ENCODE measurements around the gene TRIM29. TPM values are rescaled to one million over a fixed set of nuclear protein-coding genes. Genes with fewer than 3 reads are reported as not detected.

Gene TRIM29
- total and polyA plus RNA-seq, 2 donors (not counting 1 experiment from before 2014, with no cell fraction given): not detected

DNA sequence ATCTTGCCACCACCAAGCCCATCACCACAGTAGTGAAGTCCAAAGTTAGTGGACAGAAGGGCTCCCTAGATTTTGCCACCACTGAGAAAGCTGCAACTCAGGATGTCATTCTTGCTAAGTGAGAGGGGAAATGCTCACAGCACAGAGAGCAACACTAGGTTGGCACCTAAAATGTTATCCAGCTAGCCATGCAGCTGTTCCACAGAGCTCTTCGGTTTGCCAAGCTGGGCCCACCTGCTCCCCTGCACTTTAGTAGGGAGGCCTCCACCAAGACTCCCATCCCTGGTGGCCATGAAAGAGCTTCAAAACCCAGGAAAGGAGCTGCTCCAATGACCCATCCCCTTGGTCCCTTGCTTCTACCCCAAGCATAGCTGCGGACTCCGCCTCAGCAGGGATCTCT is 63.8 kb downstream of the TRIM29 start:
- Histone ChIP-seq H3K79me2 (ENCODE audit: control insufficient read depth, insufficient read depth, low read length) (no peaks in the 10 kb centered on the region), H2AFZ (ENCODE audit: low read length) (no peak overlapping the region)

DNA sequence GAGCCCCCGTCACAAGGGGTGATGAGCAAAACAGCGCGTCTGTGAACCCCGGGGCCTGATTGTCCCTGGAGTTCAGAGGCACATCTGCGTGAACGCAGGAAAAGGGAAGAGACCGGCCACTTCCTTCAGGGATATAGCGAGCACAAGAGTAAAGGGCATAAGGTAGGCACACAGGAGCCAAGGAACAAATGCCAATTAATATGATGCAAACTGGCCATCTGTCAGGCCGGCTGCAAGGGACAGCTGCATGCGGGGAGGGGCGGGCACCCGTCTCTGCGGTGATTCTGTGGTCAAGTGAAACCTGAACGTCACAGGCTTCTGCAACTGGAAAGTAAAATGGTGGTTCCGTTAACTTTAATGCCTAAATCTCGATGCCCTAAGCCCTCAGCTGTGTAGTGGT is 64.7 kb downstream of the TRIM29 start:
- no peak for TF ChIP-seq EZH2 (IDR thresholded peaks at IDR 0.05; ENCODE audit: low read length, missing control alignments)
- TF ChIP-seq, protein P1, sequence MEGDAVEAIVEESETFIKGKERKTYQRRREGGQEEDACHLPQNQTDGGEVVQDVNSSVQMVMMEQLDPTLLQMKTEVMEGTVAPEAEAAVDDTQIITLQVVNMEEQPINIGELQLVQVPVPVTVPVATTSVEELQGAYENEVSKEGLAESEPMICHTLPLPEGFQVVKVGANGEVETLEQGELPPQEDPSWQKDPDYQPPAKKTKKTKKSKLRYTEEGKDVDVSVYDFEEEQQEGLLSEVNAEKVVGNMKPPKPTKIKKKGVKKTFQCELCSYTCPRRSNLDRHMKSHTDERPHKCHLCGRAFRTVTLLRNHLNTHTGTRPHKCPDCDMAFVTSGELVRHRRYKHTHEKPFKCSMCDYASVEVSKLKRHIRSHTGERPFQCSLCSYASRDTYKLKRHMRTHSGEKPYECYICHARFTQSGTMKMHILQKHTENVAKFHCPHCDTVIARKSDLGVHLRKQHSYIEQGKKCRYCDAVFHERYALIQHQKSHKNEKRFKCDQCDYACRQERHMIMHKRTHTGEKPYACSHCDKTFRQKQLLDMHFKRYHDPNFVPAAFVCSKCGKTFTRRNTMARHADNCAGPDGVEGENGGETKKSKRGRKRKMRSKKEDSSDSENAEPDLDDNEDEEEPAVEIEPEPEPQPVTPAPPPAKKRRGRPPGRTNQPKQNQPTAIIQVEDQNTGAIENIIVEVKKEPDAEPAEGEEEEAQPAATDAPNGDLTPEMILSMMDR (conservative IDR thresholded peaks at IDR 0.05 in 1 of 2, IDR thresholded peaks at IDR 0.05 in 1 of 2; ENCODE audit: low read depth in 1 of 2, low read length in 2 of 2): no peak
- H3K4me2 ChIP-seq (ENCODE audit: extremely low read depth, insufficient read depth, low read length): no peak overlapping the region
- H3K4me3 ChIP-seq (replicated peaks in 1 of 4; ENCODE audit: control extremely low read depth in 1 of 4, insufficient read depth in 1 of 4, low read depth in 3 of 4, low read length in 4 of 4): no peak overlapping the region
- no peaks in the 10 kb centered on the region for H3K79me2 ChIP-seq (ENCODE audit: control insufficient read depth, insufficient read depth, low read length)
- H3K4me1 ChIP-seq (ENCODE audit: control insufficient read depth, extremely low read depth, insufficient read depth, low read length): no peaks in the 10 kb centered on the region
- no peak for DNase-seq (ENCODE audit: low read depth in 2 of 2)
- no peaks in the 10 kb centered on the region for H4K20me1 ChIP-seq (ENCODE audit: control insufficient read depth, extremely low read depth, insufficient read depth, low read length)
- no peak overlapping the region for H3K27ac ChIP-seq (ENCODE audit: insufficient read depth, low read length)
- no peaks in the 10 kb centered on the region for H3K9me3 ChIP-seq (ENCODE audit: control insufficient read depth, insufficient read depth, low read depth, low read length)
- no peaks in the 10 kb centered on the region for H3K36me3 ChIP-seq (ENCODE audit: control insufficient read depth, insufficient read depth, low read length)
- no peaks in the 10 kb centered on the region for H3K27me3 ChIP-seq (ENCODE audit: control insufficient read depth, insufficient read depth, low read length)
- H2AFZ ChIP-seq (ENCODE audit: low read length): no peak overlapping the region
- H3K9ac ChIP-seq (ENCODE audit: insufficient read depth, low read length): no peak overlapping the region

More for the DNA sequence above, 63.8 kb downstream of the TRIM29 start:
- no peak overlapping the region for H3K4me2 ChIP-seq (ENCODE audit: extremely low read depth, insufficient read depth, low read length)
- no peaks in the 10 kb centered on the region for H3K27me3 ChIP-seq (ENCODE audit: control insufficient read depth, insufficient read depth, low read length)
- TF ChIP-seq, protein P1 (conservative IDR thresholded peaks at IDR 0.05 in 1 of 2, IDR thresholded peaks at IDR 0.05 in 1 of 2; ENCODE audit: low read depth in 1 of 2, low read length in 2 of 2): no peak
- no peak for TF ChIP-seq EZH2 (IDR thresholded peaks at IDR 0.05; ENCODE audit: low read length, missing control alignments)
- no peaks in the 10 kb centered on the region for H3K36me3 ChIP-seq (ENCODE audit: control insufficient read depth, insufficient read depth, low read length)
- H3K9ac ChIP-seq (ENCODE audit: insufficient read depth, low read length): no peak overlapping the region
- no peaks in the 10 kb centered on the region for H4K20me1 ChIP-seq (ENCODE audit: control insufficient read depth, extremely low read depth, insufficient read depth, low read length)
- no peaks in the 10 kb centered on the region for H3K4me1 ChIP-seq (ENCODE audit: control insufficient read depth, extremely low read depth, insufficient read depth, low read length)
- DNase-seq (ENCODE audit: low read depth in 2 of 2): no peak
- H3K27ac ChIP-seq (ENCODE audit: insufficient read depth, low read length): no peak overlapping the region
- H3K9me3 ChIP-seq (ENCODE audit: control insufficient read depth, insufficient read depth, low read depth, low read length): no peaks in the 10 kb centered on the region
- H3K4me3 ChIP-seq (replicated peaks in 1 of 4; ENCODE audit: control extremely low read depth in 1 of 4, insufficient read depth in 1 of 4, low read depth in 3 of 4, low read length in 4 of 4): no peak overlapping the region

DNA sequence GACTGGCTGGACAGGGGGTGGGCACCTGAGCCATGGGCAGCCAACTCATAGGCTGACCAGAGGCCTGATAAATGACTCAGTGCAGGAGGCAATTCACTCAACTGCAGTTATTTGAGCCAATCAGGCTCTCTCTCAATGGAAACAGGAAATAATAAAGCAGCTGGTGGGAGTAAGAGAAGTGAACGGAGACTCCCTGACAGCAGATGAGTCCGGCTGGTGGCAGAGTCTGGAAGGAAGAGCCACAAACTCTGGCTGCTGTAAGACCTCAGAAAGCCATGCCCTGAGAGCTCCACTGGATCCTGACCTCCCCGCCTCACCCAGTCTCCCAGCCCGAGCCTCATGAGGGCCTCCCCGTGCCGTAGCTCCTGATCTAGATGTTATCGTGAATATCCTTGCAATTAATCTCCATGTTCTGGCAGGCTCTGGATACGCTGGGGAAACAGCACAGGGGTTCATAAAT is 69.8 kb downstream of the TRIM29 start:
- no peak overlapping the region for H3K27ac ChIP-seq (ENCODE audit: insufficient read depth, low read length)
- H4K20me1 ChIP-seq (ENCODE audit: control insufficient read depth, extremely low read depth, insufficient read depth, low read length): no peaks in the 10 kb centered on the region
- no peaks in the 10 kb centered on the region for H3K79me2 ChIP-seq (ENCODE audit: control insufficient read depth, insufficient read depth, low read length)
- H3K4me2 ChIP-seq (ENCODE audit: extremely low read depth, insufficient read depth, low read length): no peak overlapping the region
- peaks cover 2% of the 10 kb centered on the region for H3K27me3 ChIP-seq (ENCODE audit: control insufficient read depth, insufficient read depth, low read length)
- H2AFZ ChIP-seq (ENCODE audit: low read length): no peak overlapping the region
- H3K4me3 ChIP-seq (replicated peaks in 1 of 4; ENCODE audit: control extremely low read depth in 1 of 4, insufficient read depth in 1 of 4, low read depth in 3 of 4, low read length in 4 of 4): no peak overlapping the region
- no peaks in the 10 kb centered on the region for H3K36me3 ChIP-seq (ENCODE audit: control insufficient read depth, insufficient read depth, low read length)
- H3K9ac ChIP-seq (ENCODE audit: insufficient read depth, low read length): no peak overlapping the region
- no peaks in the 10 kb centered on the region for H3K4me1 ChIP-seq (ENCODE audit: control insufficient read depth, extremely low read depth, insufficient read depth, low read length)
- peak; percentile 3 to 53 for DNase-seq (ENCODE audit: low read depth in 2 of 2)
- TF ChIP-seq, protein P1 (conservative IDR thresholded peaks at IDR 0.05 in 1 of 2, IDR thresholded peaks at IDR 0.05 in 1 of 2; ENCODE audit: low read depth in 1 of 2, low read length in 2 of 2): no peak
- no peak for TF ChIP-seq EZH2 (IDR thresholded peaks at IDR 0.05; ENCODE audit: low read length, missing control alignments)
- H3K9me3 ChIP-seq (ENCODE audit: control insufficient read depth, insufficient read depth, low read depth, low read length): no peaks in the 10 kb centered on the region
